Left cardiac atrium (tissue), 4 donors: Measurements from ENCODE around the gene CDC14A. TPM values are rescaled to one million over a fixed set of nuclear protein-coding genes. Genes with fewer than 3 reads are reported as not detected.

Source experiments
- ATAC-seq, 2 donors: fragments of 200-7000 bp; cut with Tn5 transposase; one replicate each; pipeline ENCODE4 v1.9.1; 2020; ENCODE audit warnings: mild to moderate bottlenecking in 2 of 2, moderate library complexity in 2 of 2
- DNase-seq: peaks from one replicate; pipeline ENCODE4 v3.0.0-alpha.2; 2020
- intact Hi-C, 2 donors: fragments of 100-400 bp; cut with DNase I; formaldehyde crosslinking; loops; one replicate each; pipeline versions ENCODE4 v1.14.1 to v1.15.1; 2022 to 2023
- total RNA-seq, 2 donors: library from RNA; stranded (reverse); fragmentation: NEBNext Ultra II Directional; extraction: Animal tissue kit (Norgen Biotek cat#: 25700); gene quantifications; one replicate each; pipeline ENCODE4 v1.2.1, GENCODE V29; 2021
- donor health status: DM: no; HTN: yes; CAD: no.
- donor health status: DM: no; HTN: yes; CAD: no; lungs with severe emphysema.
- donor health status: DM: yes; HTN: yes; CAD: no.
- donor health status: Dilated cardiomyopathy.

CDC14A gene
- total RNA-seq, 2 donors from 2014 or later: 4.5 to 4.7 TPM

- ATAC-seq: peak; percentile 53 to 55
- intact Hi-C loops: no loop called here
- DNase-seq: peak; percentile 40
Measured at GRCh38 chr1:100539836-100540536, 187.7 kb downstream of the CDC14A start.

- ATAC-seq (no peak), DNase-seq (no peak)
- intact Hi-C loops: no loop called here
Measured at GRCh38 chr1:100542285-100542684, 190.0 kb downstream of the CDC14A start.

GRCh38 chr1:100543640-100544039, 191.3 kb downstream of the CDC14A start:
- DNase-seq: no peak
- intact Hi-C loops: no loop called here

GRCh38 chr1:100544791-100545190, 192.5 kb downstream of the CDC14A start:
- intact Hi-C loops: no loop called here
- DNase-seq: no peak
- ATAC-seq: no peak

More at GRCh38 chr1:100543640-100544039, 191.3 kb downstream of the CDC14A start:
- ATAC-seq: no peak

GRCh38 chr1:100545855-100546254, 193.5 kb downstream of the CDC14A start:
- ATAC-seq (no peak), DNase-seq (no peak)
- intact Hi-C loops: no loop called here

- intact Hi-C loops: no loop called here
- ATAC-seq (no peak), DNase-seq (no peak)
Measured at GRCh38 chr1:100552031-100552430, 199.7 kb downstream of the CDC14A start.

- DNase-seq (no peak), ATAC-seq (no peak)
- intact Hi-C loops: no loop called here
Measured at GRCh38 chr1:100552922-100553321, 200.6 kb downstream of the CDC14A start.

GRCh38 chr1:100556181-100556580, 203.9 kb downstream of the CDC14A start:
- intact Hi-C loops: no loop called here
- ATAC-seq (no peak), DNase-seq (no peak)

GRCh38 chr1:100556925-100557605, 204.8 kb downstream of the CDC14A start:
- DNase-seq (no peak), ATAC-seq (no peak)
- intact Hi-C loops: no loop called here

GRCh38 chr1:100557606-100557953, 205.3 kb downstream of the CDC14A start:
- ATAC-seq (no peak), DNase-seq (no peak)
- intact Hi-C loops: no loop called here

- intact Hi-C loops: no loop called here
- DNase-seq (no peak), ATAC-seq (no peak)
Measured at GRCh38 chr1:100565533-100565932, 213.2 kb downstream of the CDC14A start.

GRCh38 chr1:100565937-100566699, 213.8 kb downstream of the CDC14A start:
- intact Hi-C loops: no loop called here
- DNase-seq (no peak), ATAC-seq (no peak)

GRCh38 chr1:100567062-100567461, 214.8 kb downstream of the CDC14A start:
- no peak for DNase-seq
- ATAC-seq: no peak
- intact Hi-C loops: no loop called here

Other genes starting within 250 kb of the CDC14A start
- gene SASS6, start 219.6 kb upstream of the CDC14A start, total RNA-seq: 1 to 10 TPM; 1.3 to 2.2 TPM
- gene TRMT13, start 219.3 kb upstream of the CDC14A start, total RNA-seq: 10 to 100 TPM in 1 of 2 donors, 1 to 10 TPM in 1; 6.9 to 10.3 TPM
- gene LRRC39, start 174.2 kb upstream of the CDC14A start, total RNA-seq: 100 to 1,000 TPM in 1 of 2 donors, 10 to 100 TPM in 1; 61.2 to 102 TPM
- 10 to 100 TPM; 16.7 to 22.4 TPM for gene DBT, start 102.7 kb upstream of the CDC14A start, total RNA-seq
- gene RTCA, start 86.3 kb upstream of the CDC14A start, total RNA-seq: 10 to 100 TPM; 30.3 to 31.8 TPM
- gene GPR88, start 185.6 kb downstream of the CDC14A start, total RNA-seq: under 1 TPM; 0.09 to 0.10 TPM